DMS 273 treated with DMSO at 0.1 percent for 48 hours (cell line): ENCODE measurements around the gene TALDO1.

ENCODE experiments used
- DNase-seq: peaks from one replicate; lab custom pipeline; 2025; lab: John Stamatoyannopoulos, UW

TALDO1 gene

GRCh38 chr11:787084-787675 lies 39.9 kb downstream of the TALDO1 start:
- no peak for DNase-seq

GRCh38 chr11:788009-788640 lies 40.9 kb downstream of the TALDO1 start:
- DNase-seq, result no peak

- DNase-seq, result no peak
Observed at GRCh38 chr11:788953-789940, 42.0 kb downstream of the TALDO1 start.

- no peak for DNase-seq
Observed at GRCh38 chr11:789943-790342, 42.7 kb downstream of the TALDO1 start, which contains the start of gene CEND1. Gene CEND1, minus strand, starts transcription at chr11:790090. Its CDS starts 1,514 bp downstream, at chr11:788576.

GRCh38 chr11:790721-791564 lies 43.7 kb downstream of the TALDO1 start:
- peak; percentile 40 for DNase-seq

- no peak for DNase-seq
Observed at GRCh38 chr11:791658-792534, 44.6 kb downstream of the TALDO1 start.

- DNase-seq, result no peak
Observed at GRCh38 chr11:792535-792821, 45.2 kb downstream of the TALDO1 start.

- no peak for DNase-seq
Observed at GRCh38 chr11:792873-793272, 45.6 kb downstream of the TALDO1 start.

GRCh38 chr11:793556-793955 lies 46.3 kb downstream of the TALDO1 start:
- peak; percentile 77 for DNase-seq

GRCh38 chr11:794013-794765 lies 46.9 kb downstream of the TALDO1 start:
- DNase-seq, result no peak

GRCh38 chr11:794766-795633 lies 47.7 kb downstream of the TALDO1 start:
- DNase-seq, result no peak

- peak; percentile 69 for DNase-seq
Observed at GRCh38 chr11:795634-796564, 48.6 kb downstream of the TALDO1 start.

GRCh38 chr11:796565-797295 lies 49.5 kb downstream of the TALDO1 start:
- DNase-seq, result no peak

GRCh38 chr11:797296-798092 lies 50.2 kb downstream of the TALDO1 start:
- DNase-seq, result peak; percentile 77

- no peak for DNase-seq
Observed at GRCh38 chr11:798093-798713, 50.9 kb downstream of the TALDO1 start, which contains the start of gene SLC25A22. Gene SLC25A22, minus strand, starts transcription at chr11:798281. Its CDS starts 3,275 bp downstream, at chr11:795006.
